SKM-1 (cell line): ENCODE measurements around the gene NACC2.
A peak's percentile ranks its signal among the peaks of the same experiment; 100 is the strongest.

Experiments
- DNase-seq: peaks from one replicate; lab custom pipeline; 2025; ENCODE audit not compliant: unreplicated experiment; lab: John Stamatoyannopoulos, UW

The NACC2 gene

GRCh38 chr9:136095070-136096058 lies at the start of gene NACC2:
Gene NACC2, minus strand, starts transcription at chr9:136095289. Its CDS starts 44,768 bp downstream, at chr9:136050521.
- DNase-seq: peak; percentile 18

GRCh38 chr9:136144450-136144849 lies 49.4 kb upstream of the NACC2 start:
- no peak for DNase-seq

GRCh38 chr9:136143215-136144001 lies 48.3 kb upstream of the NACC2 start:
- no peak for DNase-seq

GRCh38 chr9:136142859-136143214 lies 47.7 kb upstream of the NACC2 start:
- no peak for DNase-seq

- no peak for DNase-seq
Observed at GRCh38 chr9:136142414-136142796, 47.3 kb upstream of the NACC2 start.

GRCh38 chr9:136141682-136142413 lies 46.8 kb upstream of the NACC2 start:
- no peak for DNase-seq

GRCh38 chr9:136140966-136141365 lies 45.9 kb upstream of the NACC2 start:
- DNase-seq: no peak

- no peak for DNase-seq
Observed at GRCh38 chr9:136140046-136140445, 45.0 kb upstream of the NACC2 start.

- peak; percentile 26 for DNase-seq
Observed at GRCh38 chr9:136138566-136138965, 43.5 kb upstream of the NACC2 start.

- DNase-seq: no peak
Observed at GRCh38 chr9:136137321-136138265, 42.5 kb upstream of the NACC2 start.

GRCh38 chr9:136136127-136136925 lies 41.2 kb upstream of the NACC2 start:
- no peak for DNase-seq

GRCh38 chr9:136135326-136136126 lies 40.4 kb upstream of the NACC2 start:
- no peak for DNase-seq

GRCh38 chr9:136133959-136134484 lies 38.9 kb upstream of the NACC2 start:
- DNase-seq: no peak

- no peak for DNase-seq
Observed at GRCh38 chr9:136133191-136133958, 38.3 kb upstream of the NACC2 start.

- DNase-seq: no peak
Observed at GRCh38 chr9:136132512-136133050, 37.5 kb upstream of the NACC2 start.

GRCh38 chr9:136131629-136132511 lies 36.8 kb upstream of the NACC2 start:
- DNase-seq: no peak
